Gastrocnemius medialis (tissue), 4 donors: ENCODE results near the gene GFRA1. TPM values are rescaled to one million over a fixed set of nuclear protein-coding genes. Genes with fewer than 3 reads are reported as not detected.

Experiments
- ATAC-seq, 2 donors: fragments of 150-250 bp; one replicate each; pipeline ENCODE4 v1.9.1; 2016
- DNase-seq, 2 donors: peaks; one replicate each; pipeline ENCODE4 v3.0.0-alpha.2; 2019
- H3K27ac ChIP-seq, 4 donors: fragments of 200-600 bp; sonication (generic); 1 replicate in 1 of 4; 2 replicates in 3 of 4; pipeline ENCODE4 v1.5.1; 2016 to 2018; ENCODE audit warnings: mild to moderate bottlenecking in 2 of 4, moderate library complexity in 1 of 4
- H3K27me3 ChIP-seq, 3 donors: fragments of 200-600 bp; sonication (generic) in 2 of 3; 1 replicate in 1 of 3; 2 replicates in 2 of 3; pipeline versions ENCODE4 v1.5.1 to v1.6.0; 2016 to 2019; ENCODE audit warnings: mild to moderate bottlenecking in 1 of 3, moderate library complexity in 1 of 3
- H3K36me3 ChIP-seq, 2 donors: fragments of 200-600 bp; sonication (generic) in 1 of 2; one replicate each; pipeline ENCODE4 v1.5.1; 2017 to 2018
- H3K4me1 ChIP-seq, 2 donors: fragments of 200-600 bp; sonication (generic) in 1 of 2; one replicate each; pipeline ENCODE4 v1.5.1; 2016 to 2017; ENCODE audit warnings: mild to moderate bottlenecking in 2 of 2
- H3K4me3 ChIP-seq, 4 donors: fragments of 200-600 bp; sonication (generic) in 3 of 4; 1 replicate in 1 of 4; 2 replicates in 3 of 4; pipeline ENCODE4 v1.5.1; 2016 to 2019; ENCODE audit warnings: mild to moderate bottlenecking in 2 of 4
- H3K9me3 ChIP-seq, 3 donors: fragments of 200-600 bp; sonication (generic) in 2 of 3; 1 replicate in 1 of 3; 2 replicates in 2 of 3; pipeline ENCODE4 v1.5.1; 2016 to 2019
- POLR2A ChIP-seq, 2 donors: fragments of 450-650 bp; IDR thresholded peaks; one replicate each; pipeline ENCODE4 v1.6.1; 2017; ENCODE audit warnings: antibody characterized with exemption in 2 of 2, mild to moderate bottlenecking in 2 of 2, moderate library complexity in 2 of 2
- in situ Hi-C, 4 donors: fragments of 200-750 bp; cut with MboI; loops; one replicate each; pipeline versions ENCODE4 v1.15.0 to v1.8.0; 2017; ENCODE audit warnings: low sequenced_read_pairs in 4 of 4
- intact Hi-C: fragments of 100-400 bp; cut with DNase I; formaldehyde crosslinking; loops from one replicate; pipeline ENCODE4 v1.15.1; 2023; ENCODE audit warnings: low total_unique reads
- total RNA-seq, 4 donors: library from RNA; depleted of rRNA; stranded (reverse); fragments of >200 nt; gene quantifications; one replicate each; pipeline versions ENCODE4 v1.1.0 to v1.2.3, GENCODE V29; 2016
- TF ChIP-seq, protein P1 (sequence below), 5 experiments: fragments of 450-650 bp in 3 of 5; fragments of 200-600 bp in 2 of 5; sonication (generic) in 2 of 5; IDR thresholded peaks in 4 of 5; conservative IDR thresholded peaks in 1 of 5; 1 replicate in 4 of 5; 2 replicates in 1 of 5; pipeline ENCODE4 v1.5.1; 2016 to 2019; ENCODE audit warnings: antibody characterized with exemption in 5 of 5, mild to moderate bottlenecking in 3 of 5, moderate library complexity in 3 of 5

The GFRA1 gene
- total RNA-seq, 4 donors from 2014 or later = 21.2 to 34.2 (median 25.2) TPM

DNA sequence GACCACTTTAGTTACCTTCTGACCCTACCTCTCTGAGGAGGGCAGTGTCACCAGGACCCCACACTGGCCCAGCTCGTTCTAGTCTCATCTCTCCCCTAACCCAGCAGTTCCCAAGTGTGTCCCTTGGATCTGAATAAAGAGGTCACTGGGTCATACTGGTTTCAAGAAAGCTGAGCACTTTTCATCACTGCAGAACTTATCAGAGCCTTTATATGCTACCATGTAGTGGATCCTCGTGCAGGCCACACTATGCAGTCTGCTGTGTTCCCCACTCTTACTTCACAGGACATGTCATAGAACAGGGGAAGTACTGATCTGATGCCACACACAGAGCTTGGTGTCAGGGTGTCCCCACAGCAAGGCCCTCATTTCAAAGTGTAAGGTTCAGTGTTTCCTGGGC, 113.8 kb downstream of the GFRA1 start:
- Histone ChIP-seq H3K9me3 (no peaks in the 10 kb centered on the region), H3K4me3 (no peak overlapping the region), H3K4me1 (no peaks in the 10 kb centered on the region), H3K36me3 (no peaks in the 10 kb centered on the region), H3K27ac (no peak overlapping the region), H3K27me3 (no peaks in the 10 kb centered on the region)
- intact Hi-C loops = no loop called here
- in situ Hi-C loops = no loop called here
- TF ChIP-seq, protein P1, sequence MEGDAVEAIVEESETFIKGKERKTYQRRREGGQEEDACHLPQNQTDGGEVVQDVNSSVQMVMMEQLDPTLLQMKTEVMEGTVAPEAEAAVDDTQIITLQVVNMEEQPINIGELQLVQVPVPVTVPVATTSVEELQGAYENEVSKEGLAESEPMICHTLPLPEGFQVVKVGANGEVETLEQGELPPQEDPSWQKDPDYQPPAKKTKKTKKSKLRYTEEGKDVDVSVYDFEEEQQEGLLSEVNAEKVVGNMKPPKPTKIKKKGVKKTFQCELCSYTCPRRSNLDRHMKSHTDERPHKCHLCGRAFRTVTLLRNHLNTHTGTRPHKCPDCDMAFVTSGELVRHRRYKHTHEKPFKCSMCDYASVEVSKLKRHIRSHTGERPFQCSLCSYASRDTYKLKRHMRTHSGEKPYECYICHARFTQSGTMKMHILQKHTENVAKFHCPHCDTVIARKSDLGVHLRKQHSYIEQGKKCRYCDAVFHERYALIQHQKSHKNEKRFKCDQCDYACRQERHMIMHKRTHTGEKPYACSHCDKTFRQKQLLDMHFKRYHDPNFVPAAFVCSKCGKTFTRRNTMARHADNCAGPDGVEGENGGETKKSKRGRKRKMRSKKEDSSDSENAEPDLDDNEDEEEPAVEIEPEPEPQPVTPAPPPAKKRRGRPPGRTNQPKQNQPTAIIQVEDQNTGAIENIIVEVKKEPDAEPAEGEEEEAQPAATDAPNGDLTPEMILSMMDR (IDR thresholded peaks at IDR 0.05 in 4 of 5, conservative IDR thresholded peaks at IDR 0.05 in 1 of 5) = no peak
- TF ChIP-seq POLR2A (IDR thresholded peaks at IDR 0.05) = no peak
- no peak for ATAC-seq
- DNase-seq = no peak

GRCh38 chr10:116158036-116158435, 115.0 kb downstream of the GFRA1 start:
- ATAC-seq (no peak), DNase-seq (no peak)
- in situ Hi-C loops = no loop called here
- no peak overlapping the region for H3K4me3 ChIP-seq
- intact Hi-C loops = no loop called here
- H3K27ac ChIP-seq = no peak overlapping the region
- TF ChIP-seq POLR2A (IDR thresholded peaks at IDR 0.05) = no peak
- TF ChIP-seq, protein P1 (IDR thresholded peaks at IDR 0.05 in 4 of 5, conservative IDR thresholded peaks at IDR 0.05 in 1 of 5) = no peak
- no peaks in the 10 kb centered on the region for H3K27me3 ChIP-seq
- no peaks in the 10 kb centered on the region for H3K9me3 ChIP-seq
- no peaks in the 10 kb centered on the region for H3K4me1 ChIP-seq
- no peaks in the 10 kb centered on the region for H3K36me3 ChIP-seq

DNA sequence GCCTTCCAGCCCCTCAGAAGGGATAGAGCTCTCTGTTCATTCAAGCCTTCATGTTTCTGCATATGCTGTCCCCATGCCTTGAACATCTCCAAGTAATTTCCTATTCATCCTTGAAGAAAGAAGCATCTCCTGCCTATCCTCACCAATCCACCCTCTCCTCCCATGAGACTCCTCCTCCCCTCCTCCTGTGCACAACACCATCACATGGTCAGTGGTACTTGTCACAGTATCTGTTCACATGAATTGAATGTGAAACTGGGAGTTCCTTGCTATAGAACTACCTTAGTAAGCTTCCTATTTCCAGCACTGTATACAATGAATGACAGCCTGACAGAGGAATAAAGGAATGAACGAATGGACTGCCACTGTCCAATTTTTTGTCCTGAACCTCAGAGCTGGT, 115.5 kb downstream of the GFRA1 start:
- H3K27ac ChIP-seq = no peak overlapping the region

DNA sequence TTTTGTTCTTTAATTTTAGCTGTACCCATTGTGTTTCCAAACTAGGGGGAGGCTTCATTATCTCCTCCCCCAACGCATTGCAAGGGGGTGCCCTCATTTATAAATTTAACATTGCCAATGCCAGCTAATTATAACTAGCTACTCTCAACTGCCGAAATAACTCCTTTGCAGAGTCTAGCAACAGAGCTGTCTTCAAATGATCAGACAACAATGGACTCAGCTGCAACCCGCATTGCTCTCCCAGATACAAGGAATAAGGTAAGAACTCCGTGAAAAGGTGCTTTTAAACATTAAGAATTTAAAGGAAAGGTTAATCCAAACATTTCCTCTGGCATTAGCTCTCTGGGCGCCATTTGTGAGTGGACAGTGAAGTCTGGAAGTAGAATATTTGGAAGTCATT, 116.2 kb downstream of the GFRA1 start:
- Histone ChIP-seq H3K36me3 (no peaks in the 10 kb centered on the region), H3K27ac (no peak overlapping the region), H3K9me3 (no peaks in the 10 kb centered on the region), H3K4me1 (no peaks in the 10 kb centered on the region), H3K4me3 (no peak overlapping the region), H3K27me3 (no peaks in the 10 kb centered on the region)
- DNase-seq = no peak
- intact Hi-C loops (no loop called here), in situ Hi-C loops (no loop called here)
- TF ChIP-seq, protein P1 (IDR thresholded peaks at IDR 0.05 in 4 of 5, conservative IDR thresholded peaks at IDR 0.05 in 1 of 5) = no peak
- no peak for TF ChIP-seq POLR2A (IDR thresholded peaks at IDR 0.05)
- ATAC-seq = no peak

More for the DNA sequence above, 115.5 kb downstream of the GFRA1 start:
- in situ Hi-C loops = no loop called here
- no peaks in the 10 kb centered on the region for H3K36me3 ChIP-seq
- H3K4me3 ChIP-seq = no peak overlapping the region
- DNase-seq (no peak), ATAC-seq (no peak)
- TF ChIP-seq, protein P1 (IDR thresholded peaks at IDR 0.05 in 4 of 5, conservative IDR thresholded peaks at IDR 0.05 in 1 of 5) = no peak
- TF ChIP-seq POLR2A (IDR thresholded peaks at IDR 0.05) = no peak
- H3K9me3 ChIP-seq = no peaks in the 10 kb centered on the region
- no peaks in the 10 kb centered on the region for H3K4me1 ChIP-seq
- H3K27me3 ChIP-seq = no peaks in the 10 kb centered on the region
- intact Hi-C loops = no loop called here

DNA sequence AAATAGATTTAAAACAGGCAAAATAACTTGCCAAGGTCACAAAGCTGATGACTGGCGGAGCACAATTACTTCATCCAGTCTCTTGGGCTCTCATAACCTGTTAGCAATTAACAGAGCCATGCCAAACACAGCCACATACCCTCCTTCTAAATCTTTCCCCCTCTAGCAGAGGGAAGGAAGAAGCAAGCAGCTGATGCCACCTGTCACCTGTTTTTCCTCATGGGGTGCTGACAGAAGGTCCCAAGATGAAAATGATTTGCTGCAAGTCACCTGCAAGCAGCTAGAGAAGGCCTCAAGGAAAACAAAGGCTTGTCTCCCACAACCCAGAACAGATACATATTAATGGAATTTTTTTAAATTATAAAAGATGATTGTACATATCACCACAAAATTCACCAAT, 117.8 kb downstream of the GFRA1 start:
- H3K27ac ChIP-seq = no peak overlapping the region
- TF ChIP-seq, protein P1 (IDR thresholded peaks at IDR 0.05 in 4 of 5, conservative IDR thresholded peaks at IDR 0.05 in 1 of 5) = no peak
- no peak for TF ChIP-seq POLR2A (IDR thresholded peaks at IDR 0.05)
- no peaks in the 10 kb centered on the region for H3K27me3 ChIP-seq
- intact Hi-C loops (no loop called here), in situ Hi-C loops (no loop called here)
- ATAC-seq (no peak), DNase-seq (no peak)
- H3K36me3 ChIP-seq = no peaks in the 10 kb centered on the region
- no peaks in the 10 kb centered on the region for H3K9me3 ChIP-seq
- H3K4me3 ChIP-seq = no peak overlapping the region
- H3K4me1 ChIP-seq = no peaks in the 10 kb centered on the region
